ENCODE measurements around the gene SYT12.
A peak's percentile ranks its signal among the peaks of the same experiment; 100 is the strongest.

The SYT12 gene

DNA sequence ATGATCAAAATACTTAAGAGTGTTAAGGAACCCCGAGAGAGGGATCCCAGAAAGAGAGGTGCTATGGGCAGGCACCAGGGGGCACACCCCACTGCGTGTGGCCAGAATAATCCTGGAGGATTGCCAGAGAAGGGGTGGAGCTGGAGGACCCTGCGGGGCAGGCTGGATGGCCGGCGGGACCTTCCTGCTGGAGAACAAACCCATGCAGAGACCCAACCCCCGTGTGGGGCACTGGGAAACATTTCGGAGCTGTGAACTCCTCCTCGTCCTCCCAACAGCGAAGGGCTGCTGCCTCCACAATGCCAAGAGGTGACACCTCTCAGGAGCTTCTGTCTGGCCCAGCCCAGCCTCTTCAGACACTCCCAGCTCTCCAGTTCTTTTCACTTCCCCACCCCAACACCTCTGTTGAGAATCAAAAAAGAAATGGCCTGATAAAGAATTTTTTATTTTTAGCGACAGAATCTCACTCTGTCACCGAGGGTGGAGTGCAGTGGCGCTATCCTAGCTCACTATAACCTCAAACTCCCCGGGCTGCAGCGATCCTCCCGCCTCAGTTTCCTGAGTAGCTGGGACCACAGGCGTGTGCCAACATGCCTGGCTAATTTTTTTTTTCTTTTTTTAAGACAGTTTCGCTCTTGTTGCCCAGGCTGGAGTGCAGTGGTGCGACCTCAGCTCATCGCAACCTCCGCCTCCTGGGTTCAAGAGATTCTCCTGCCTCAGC, 59.3 kb downstream of the SYT12 start:
- TF ChIP-seq, protein P1, sequence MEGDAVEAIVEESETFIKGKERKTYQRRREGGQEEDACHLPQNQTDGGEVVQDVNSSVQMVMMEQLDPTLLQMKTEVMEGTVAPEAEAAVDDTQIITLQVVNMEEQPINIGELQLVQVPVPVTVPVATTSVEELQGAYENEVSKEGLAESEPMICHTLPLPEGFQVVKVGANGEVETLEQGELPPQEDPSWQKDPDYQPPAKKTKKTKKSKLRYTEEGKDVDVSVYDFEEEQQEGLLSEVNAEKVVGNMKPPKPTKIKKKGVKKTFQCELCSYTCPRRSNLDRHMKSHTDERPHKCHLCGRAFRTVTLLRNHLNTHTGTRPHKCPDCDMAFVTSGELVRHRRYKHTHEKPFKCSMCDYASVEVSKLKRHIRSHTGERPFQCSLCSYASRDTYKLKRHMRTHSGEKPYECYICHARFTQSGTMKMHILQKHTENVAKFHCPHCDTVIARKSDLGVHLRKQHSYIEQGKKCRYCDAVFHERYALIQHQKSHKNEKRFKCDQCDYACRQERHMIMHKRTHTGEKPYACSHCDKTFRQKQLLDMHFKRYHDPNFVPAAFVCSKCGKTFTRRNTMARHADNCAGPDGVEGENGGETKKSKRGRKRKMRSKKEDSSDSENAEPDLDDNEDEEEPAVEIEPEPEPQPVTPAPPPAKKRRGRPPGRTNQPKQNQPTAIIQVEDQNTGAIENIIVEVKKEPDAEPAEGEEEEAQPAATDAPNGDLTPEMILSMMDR (IDR thresholded peaks at IDR 0.05), result no peak
- TF ChIP-seq ZFX (IDR thresholded peaks at IDR 0.05; ENCODE audit: borderline replicate concordance), result no peak
- no peak overlapping the region for H3K27ac ChIP-seq

DNA sequence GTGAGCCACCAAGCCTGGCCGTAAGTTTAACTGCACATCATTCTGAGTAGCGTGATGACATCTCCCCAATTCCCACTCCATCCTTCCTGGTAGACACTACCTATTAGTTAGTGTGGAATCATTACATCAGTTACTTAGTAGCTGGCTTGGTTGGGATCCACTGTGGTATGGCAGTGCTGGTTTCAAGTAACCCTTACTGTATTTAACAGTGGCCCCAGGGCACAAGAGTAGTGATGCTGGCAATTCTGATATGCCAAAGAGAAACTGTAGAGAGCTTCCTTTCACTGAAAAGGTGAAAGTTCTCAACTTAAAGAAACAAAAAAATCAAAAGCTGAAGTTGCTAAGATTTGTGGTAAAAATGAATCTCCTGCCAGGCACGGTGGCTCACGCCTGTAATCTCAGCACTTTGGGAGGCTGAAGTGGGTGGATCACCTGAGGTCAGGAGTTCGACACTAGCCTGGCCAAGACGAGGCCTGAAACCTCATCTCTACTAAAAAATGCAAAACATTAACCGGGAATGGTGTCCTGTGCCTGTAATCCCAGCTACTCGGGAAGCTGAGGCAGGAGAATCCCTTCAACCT, 60.9 kb downstream of the SYT12 start:
- TF ChIP-seq, protein P1 (IDR thresholded peaks at IDR 0.05), result no peak

DNA sequence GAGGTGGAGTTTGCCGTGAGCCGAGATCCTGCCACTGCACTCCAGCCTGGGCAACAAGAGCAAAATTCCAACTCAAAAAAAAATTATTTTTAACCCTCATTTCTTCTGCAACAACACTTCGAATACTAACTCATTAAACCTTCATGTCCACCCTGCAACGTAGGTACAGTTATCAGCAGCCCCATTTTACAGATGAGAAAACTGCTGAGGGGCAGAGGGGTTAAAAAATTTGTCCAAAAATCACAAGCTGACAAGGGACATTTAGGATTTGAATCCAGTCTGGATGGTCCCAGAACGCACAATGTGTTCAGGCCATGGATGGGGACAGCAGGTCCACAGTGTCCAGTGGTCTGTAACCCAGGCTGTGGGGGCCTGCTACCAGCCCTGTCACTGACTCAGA, 62.7 kb downstream of the SYT12 start:
- no peak overlapping the region for H3K27ac ChIP-seq
- no peak for TF ChIP-seq ZFX (IDR thresholded peaks at IDR 0.05; ENCODE audit: borderline replicate concordance)
- TF ChIP-seq, protein P1 (IDR thresholded peaks at IDR 0.05), result no peak

More for the DNA sequence above, 60.9 kb downstream of the SYT12 start:
- H3K27ac ChIP-seq, result no peak overlapping the region

DNA sequence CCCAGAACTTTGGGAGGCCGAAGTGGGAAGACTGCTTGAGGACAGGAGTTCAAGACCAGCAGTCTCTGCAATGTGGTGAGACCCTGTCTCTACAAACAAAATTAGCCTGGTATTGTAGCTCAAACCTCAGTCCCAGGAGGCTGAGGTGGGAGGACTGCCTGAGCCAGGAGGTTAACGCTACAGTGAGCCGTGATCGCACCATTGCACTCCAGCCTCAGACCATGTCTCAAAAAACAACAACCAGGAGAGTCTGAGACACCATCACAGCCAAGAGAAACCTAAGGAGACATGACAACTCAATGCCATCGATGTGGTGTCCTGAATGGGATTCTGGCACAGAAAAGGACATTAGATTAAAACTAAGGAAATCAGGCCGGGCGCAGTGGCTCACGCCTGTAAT, 67.8 kb downstream of the SYT12 start:
- TF ChIP-seq ZFX (IDR thresholded peaks at IDR 0.05; ENCODE audit: borderline replicate concordance), result no peak
- TF ChIP-seq, protein P1 (IDR thresholded peaks at IDR 0.05), result no peak
- H3K27ac ChIP-seq, result no peak overlapping the region

DNA sequence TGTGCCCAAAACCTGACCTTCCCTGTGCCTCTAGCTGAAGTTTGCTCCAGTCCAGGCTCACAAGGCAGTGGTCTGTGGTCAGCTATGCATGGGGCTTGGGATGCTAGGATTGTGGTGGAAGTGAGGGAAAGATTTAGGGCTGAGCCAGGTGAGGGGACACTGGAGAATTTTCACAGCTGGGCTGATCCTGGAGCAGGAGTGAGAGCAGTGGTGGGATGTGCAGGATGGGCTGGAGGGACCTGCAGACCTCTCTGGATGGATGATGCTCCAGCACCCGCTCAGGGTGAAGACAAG, 72.2 kb downstream of the SYT12 start:
- TF ChIP-seq, protein P1 (IDR thresholded peaks at IDR 0.05), result peak; percentile 54
- TF ChIP-seq ZFX (IDR thresholded peaks at IDR 0.05; ENCODE audit: borderline replicate concordance), result no peak
- H3K27ac ChIP-seq, result peak overlapping the region; percentile 48

DNA sequence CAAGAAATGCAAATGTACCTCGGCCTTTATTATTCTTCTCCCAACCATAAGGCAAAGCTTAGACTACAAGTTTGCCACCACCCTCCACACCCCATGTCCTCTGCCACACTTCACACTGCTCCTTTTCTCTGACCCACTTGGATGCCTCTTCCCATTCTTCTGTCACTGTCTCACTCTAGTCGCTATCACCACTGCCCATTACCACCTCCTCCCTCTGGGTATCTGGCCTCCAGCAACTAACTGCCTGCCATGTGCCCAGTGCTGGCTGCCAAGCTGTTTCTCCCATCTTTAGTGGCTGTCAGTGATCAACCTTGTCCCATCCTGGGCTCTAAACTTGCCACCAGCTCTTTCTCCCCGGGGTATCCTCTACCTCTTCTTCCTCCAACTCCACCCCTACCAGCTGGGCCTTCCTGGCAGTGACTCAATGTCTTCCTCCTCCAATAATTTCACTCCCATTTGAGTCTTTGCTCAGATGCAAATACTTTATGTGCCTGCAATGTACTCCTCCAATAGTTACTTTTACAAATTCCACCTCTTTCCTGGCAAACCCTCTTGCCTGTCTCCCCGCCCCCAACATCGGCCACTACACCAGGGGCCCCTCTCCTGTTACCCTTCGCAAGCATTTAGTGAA, 76.0 kb downstream of the SYT12 start:
- H3K27ac ChIP-seq, result no peak overlapping the region
- TF ChIP-seq, protein P1 (IDR thresholded peaks at IDR 0.05), result no peak
- no peak for TF ChIP-seq ZFX (IDR thresholded peaks at IDR 0.05; ENCODE audit: borderline replicate concordance)

DNA sequence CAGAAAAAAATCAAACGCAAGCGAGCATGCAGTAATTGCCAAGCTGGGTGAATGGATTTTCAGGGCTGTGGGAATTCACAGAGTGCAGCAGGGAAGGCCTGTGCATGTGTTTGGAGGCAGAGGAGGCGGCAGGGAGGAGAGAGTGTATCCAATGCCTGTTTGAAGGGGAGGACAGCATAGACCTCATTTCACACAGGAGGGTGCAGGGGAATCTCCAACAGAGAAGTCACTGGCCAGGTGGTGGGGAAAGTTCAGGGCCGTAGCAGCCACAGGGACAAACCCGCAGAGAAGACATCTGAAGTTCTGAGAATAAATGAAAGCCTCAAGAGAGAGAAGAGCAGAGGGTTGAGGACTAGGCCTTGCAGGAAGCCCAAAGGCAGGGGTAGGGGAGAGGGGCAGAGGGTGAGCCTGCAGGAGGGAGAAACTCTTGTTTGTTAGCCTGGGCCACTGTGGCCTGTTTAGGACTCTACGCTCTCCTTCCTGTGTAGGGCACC, 76.9 kb downstream of the SYT12 start:
- H3K27ac ChIP-seq, result no peak overlapping the region

More for the DNA sequence above, 76.9 kb downstream of the SYT12 start:
- no peak for TF ChIP-seq ZFX (IDR thresholded peaks at IDR 0.05; ENCODE audit: borderline replicate concordance)
- TF ChIP-seq, protein P1 (IDR thresholded peaks at IDR 0.05), result no peak

Measured in 22Rv1 (cell line).